GM12878 (cell line): ENCODE data around the gene MAGEA2B. TPM values are rescaled to one million over a fixed set of nuclear protein-coding genes. Genes with fewer than 3 reads are reported as not detected.
"Not testable (repeated sequence)": the region's sequence is repeated elsewhere in the genome, so short reads cannot be mapped to it uniquely, and the experiment has no call there.

Experiments used
- ATAC-seq: fragments of 200-7000 bp; cut with Tn5 transposase; 3 replicates; pipeline ENCODE4 v1.9.1; 2020; ENCODE audit warnings: mild to moderate bottlenecking, moderate library complexity
- Bru-seq: library from RNA; stranded (reverse); fragments of 400-500 nt; gene quantifications from one replicate; lab custom pipeline; 2021; lab: Mats Ljungman, UMichigan
- BruChase-seq, 2 experiments: library from RNA; stranded (reverse); fragments of 400-500 nt; gene quantifications; one replicate each; lab custom pipeline; 2021; lab: Mats Ljungman, UMichigan
- BruUV-seq: library from RNA; stranded (reverse); fragments of 400-500 nt; replicated peaks from 2 replicates; lab custom pipeline; 2021; lab: Mats Ljungman, UMichigan
- CTCF ChIA-PET: fragments of 300-600 bp; sonication (Branson Sonifier 250); formaldehyde crosslinking; extraction: SDS; loops from one replicate; lab custom pipeline; 2021; ENCODE audit warnings: inconsistent platforms; lab: Yijun Ruan, JAX
- POLR2A ChIA-PET: fragments of 350-600 bp; formaldehyde crosslinking; extraction: SDS; loops from one replicate; lab custom pipeline; 2021; ENCODE audit warnings: inconsistent platforms; lab: Charles Lee
- RAD21 ChIA-PET: fragments of 300-600 bp; sonication (Branson Sonifier 250); formaldehyde crosslinking; loops from one replicate; lab custom pipeline; 2023; ENCODE audit warnings: antibody characterized with exemption; ENCODE audit not compliant: unreplicated experiment; lab: Charles Lee
- SMC1A ChIA-PET: fragments of 300-600 bp; sonication (Branson Sonifier 250); formaldehyde crosslinking; loops from one replicate; lab custom pipeline; 2023; ENCODE audit not compliant: unreplicated experiment, uncharacterized antibody; lab: Charles Lee
- DNase-seq: peaks from one replicate; pipeline ENCODE4 v3.0.0-alpha.2; 2011; ENCODE audit warnings: low read depth, low spot score
- FAIRE-seq: peaks from 3 replicates; lab custom pipeline; 2011; peaks lifted over from hg19 to GRCh38; lab: Jason Lieb, UNC
- H2AFZ ChIP-seq: 2 replicates; pipeline ENCODE4 v1.6.0; 2011; ENCODE audit warnings: low read depth, low read length, control low read depth; ENCODE audit not compliant: control insufficient read depth
- H3K27ac ChIP-seq: 2 replicates; pipeline ENCODE4 v1.5.1; 2011; ENCODE audit warnings: control low read depth; ENCODE audit not compliant: control insufficient read depth, insufficient read depth
- H3K27me3 ChIP-seq, 2 experiments: replicated peaks in 1 of 2; 2 replicates each; pipeline versions ENCODE4 v1.6.0 to v1.6.1; 2011; ENCODE audit warnings: low read length in 1 of 2; ENCODE audit not compliant: control insufficient read depth in 2 of 2, insufficient read depth in 2 of 2
- H3K36me3 ChIP-seq, 2 experiments: 2 replicates each; pipeline ENCODE4 v1.5.1; 2011; ENCODE audit warnings: low read length in 1 of 2; ENCODE audit not compliant: control insufficient read depth in 2 of 2, insufficient read depth in 2 of 2
- H3K4me1 ChIP-seq: 2 replicates; pipeline ENCODE4 v1.6.1; 2011; ENCODE audit warnings: mild to moderate bottlenecking, low read length, moderate library complexity, mixed read lengths; ENCODE audit not compliant: control insufficient read depth, insufficient read depth
- H3K4me2 ChIP-seq: 2 replicates; pipeline ENCODE4 v1.6.0; 2011; ENCODE audit warnings: control low read depth; ENCODE audit not compliant: control insufficient read depth, insufficient read depth
- H3K4me3 ChIP-seq: fragments of 200-600 bp; sonication (generic); 2 replicates; pipeline ENCODE4 v1.5.1; 2016
- H3K79me2 ChIP-seq: 2 replicates; pipeline ENCODE4 v1.6.0; 2011; ENCODE audit warnings: low read length; ENCODE audit not compliant: control insufficient read depth, insufficient read depth
- H3K9ac ChIP-seq: 2 replicates; pipeline ENCODE4 v1.8.0; 2011; ENCODE audit warnings: low read length, control low read depth, mixed read lengths; ENCODE audit not compliant: control insufficient read depth, insufficient read depth
- H3K9me3 ChIP-seq: replicated peaks from 3 replicates; pipeline ENCODE4 v1.5.1; 2011; ENCODE audit warnings: mild to moderate bottlenecking, low read length; ENCODE audit not compliant: control insufficient read depth, insufficient read depth
- H4K20me1 ChIP-seq: 2 replicates; pipeline ENCODE4 v1.6.0; 2011; ENCODE audit not compliant: control insufficient read depth, insufficient read depth
- ASH2L ChIP-seq: fragments of 300-600, 200-600 bp; sonication (generic); IDR thresholded peaks from 2 replicates; pipeline ENCODE4 v1.6.1; 2017; ENCODE audit warnings: low read depth, mild to moderate bottlenecking, borderline replicate concordance
- ATF2 ChIP-seq: IDR thresholded peaks from 2 replicates; pipeline ENCODE4 v1.6.1; 2012; ENCODE audit warnings: low read length, inconsistent platforms
- KAT2A ChIP-seq: conservative IDR thresholded peaks from 2 replicates; pipeline ENCODE4 v1.6.1; 2011; ENCODE audit warnings: low read depth, low read length; ENCODE audit not compliant: control insufficient read depth
- PBX3 ChIP-seq: IDR thresholded peaks from 2 replicates; pipeline ENCODE4 v1.6.1; 2011; ENCODE audit warnings: mild to moderate bottlenecking, low read depth, low read length, moderate library complexity; ENCODE audit not compliant: insufficient replicate concordance
- ZBED1 ChIP-seq: IDR thresholded peaks from 2 replicates; pipeline ENCODE4 v1.6.1; 2016; ENCODE audit warnings: borderline replicate concordance
- WGBS: methylation state at CpG from one replicate; pipeline ENCODE4 v1.1.6; 2016; ENCODE audit warnings: low lambda C conversion rate; ENCODE audit not compliant: insufficient replicate concordance, insufficient coverage; ENCODE audit errors: missing lambda C conversion rate; 5-methylcytosine and 5-hydroxymethylcytosine counted together
- in situ Hi-C: fragments of 300-500 bp; cut with MboI; formaldehyde crosslinking; loops from 9 replicates; pipeline ENCODE4 v1.14.3; 2018; ENCODE audit warnings: mixed read lengths
- intact Hi-C: fragments of 100-400 bp; cut with micrococcal nuclease; formaldehyde crosslinking; loops from one replicate; pipeline ENCODE4 v1.14.2; 2022; ENCODE audit not compliant: unreplicated experiment
- long read RNA-seq, 2 experiments: library from polyadenylated mRNA; unstranded; transcript quantifications; one replicate each; pipeline ENCODE4 v2.0.0, GENCODE V29; 2019 to 2020
- polyA minus RNA-seq, 3 experiments: library from RNA; depleted of rRNA, polyadenylated mRNA; stranded (reverse); fragments of >200 nt; gene quantifications; 2 replicates each; pipeline ENCODE4 v1.2.3, GENCODE V29; 2011
- polyA plus RNA-seq, 11 experiments: library from polyadenylated mRNA; depleted of rRNA in 4 of 11; unstranded in 6 of 11; stranded (reverse) in 5 of 11; fragments of >200 nt; fragmentation: Nextera tagmentation in 4 of 11; fragmentation: Illumina TruSeq in 1 of 11; extraction: Ambion mirVana in 4 of 11; extraction: Trizol in 1 of 11; gene quantifications; 1 replicate in 1 of 11; 2 replicates in 10 of 11; pipeline versions ENCODE4 v1.2.1 to v1.2.3, GENCODE V29; 2011 to 2016; ENCODE audit warnings: inconsistent platforms in 2 of 11, missing spikeins in 2 of 11, low read depth in 1 of 11
- total RNA-seq, 4 experiments: library from RNA; depleted of rRNA in 3 of 4; stranded (reverse); fragments of >200 nt in 3 of 4; fragmentation: Illumina TruSeq in 1 of 4; extraction: Trizol in 1 of 4; gene quantifications; 2 replicates each; pipeline versions ENCODE4 v1.2.1 to v1.2.3, GENCODE V29; 2013 to 2021

MAGEA2B gene
- not detected in 2 replicates for total RNA-seq (2013; cell fraction: nucleolus; rRNA removed)
- not detected in 2 replicates for total RNA-seq (2014; rRNA removed)
- total RNA-seq (2014; rRNA removed; fragmentation: Illumina TruSeq; extraction: Trizol): not detected in 2 replicates
- not detected in 2 replicates for total RNA-seq (2021)
- not detected for polyA plus RNA-seq (2011; ENCODE audit: low read depth)
- not detected in 2 replicates for polyA plus RNA-seq (2011; rRNA removed)
- polyA plus RNA-seq (2011; cell fraction: cytosol; rRNA removed): not detected in 2 replicates
- polyA plus RNA-seq (2011; cell fraction: nucleus; rRNA removed): 0.10 and 0.18 TPM in 2 replicates
- polyA plus RNA-seq (2012): not detected in 2 replicates
- polyA plus RNA-seq (2014; fragmentation: Illumina TruSeq; extraction: Trizol): not detected in 2 replicates
- not detected for polyA plus RNA-seq (2014; fragmentation: Nextera tagmentation; extraction: Ambion mirVana)
- not detected in 2 replicates for polyA plus RNA-seq (2014; rRNA removed)
- polyA plus RNA-seq (2016; fragmentation: Nextera tagmentation; extraction: Ambion mirVana): not detected
- polyA minus RNA-seq (2011; rRNA and poly(A)+ RNA removed): not detected in 2 replicates
- polyA minus RNA-seq (2011; cell fraction: cytosol; rRNA and poly(A)+ RNA removed): not detected in 2 replicates
- polyA minus RNA-seq (2011; cell fraction: nucleus; rRNA and poly(A)+ RNA removed): not detected in 2 replicates
- Bru-seq, nascent RNA: not detected
- BruChase-seq, experiment 1, labeled RNA remaining after a 6-hour chase: not detected
- not detected for BruChase-seq, experiment 2, labeled RNA remaining after a 2-hour chase
- long read RNA-seq, experiment 1, partial matches to known transcripts: 0 of 1 reads
- long read RNA-seq, experiment 1, other reads (novel, unspliced or antisense): 1 of 1 reads
- long read RNA-seq, experiment 2, partial matches to known transcripts: 0 of 1 reads
- long read RNA-seq, experiment 2, other reads (novel, unspliced or antisense): 1 of 1 reads

- CTCF ChIA-PET, H3K4me3 ChIP-seq, intact Hi-C loops, H3K9ac ChIP-seq, RAD21 ChIA-PET, DNase-seq, H2AFZ ChIP-seq, H3K4me1 ChIP-seq, H3K79me2 ChIP-seq, H4K20me1 ChIP-seq, SMC1A ChIA-PET, H3K36me3 ChIP-seq, POLR2A ChIA-PET, FAIRE-seq, in situ Hi-C loops, H3K4me2 ChIP-seq, H3K9me3 ChIP-seq, H3K27ac ChIP-seq, ATAC-seq, H3K27me3 ChIP-seq, BruUV-seq: not testable (repeated sequence)
- WGBS: no CpG with 5 or more reads among the region's 35 CpGs
Observed at GRCh38 chrX:152713815-152714787, at the start of gene MAGEA2B. TSS of gene MAGEA2B (plus strand) at chrX:152714628. CDS start at chrX:152717107, 2,479 bp downstream.

- WGBS: 56% methylated on average over 2 of the region's 2 CpGs
- ChIA-PET POLR2A (no interaction called here), CTCF (no interaction called here), SMC1A (no interaction called here), RAD21 (no interaction called here)
- FAIRE-seq (no peak), DNase-seq (no peak), ATAC-seq (no peak)
- in situ Hi-C loops: loop anchor here (25.0 kb wide), 1 partner anchor 88 kb away; the partner anchor contains the start of genes CSAG3, MAGEA2 and MAGEA6
- no peaks in the 10 kb centered on the region for H4K20me1 ChIP-seq
- intact Hi-C loops: no loop called here
- H3K4me2 ChIP-seq: no peak overlapping the region
- no peaks in the 10 kb centered on the region for H3K79me2 ChIP-seq
- H3K27me3 ChIP-seq: no peaks in the 10 kb centered on the region
- no peaks in the 10 kb centered on the region for H3K36me3 ChIP-seq
- H3K27ac ChIP-seq: no peak overlapping the region
- no peaks in the 10 kb centered on the region for H3K9me3 ChIP-seq
- no TSS peak for BruUV-seq
- no peak overlapping the region for H2AFZ ChIP-seq
- H3K9ac ChIP-seq: no peak overlapping the region
- no peaks in the 10 kb centered on the region for H3K4me1 ChIP-seq
- no peak overlapping the region for H3K4me3 ChIP-seq
- TF ChIP-seq ATF2 (no peak), ZBED1 (no peak), KAT2A (no peak), ASH2L (no peak), PBX3 (no peak)
Observed at GRCh38 chrX:152674135-152674534, 40.3 kb upstream of the MAGEA2B start.
